ENCODE results near the gene PADI3.

DNA sequence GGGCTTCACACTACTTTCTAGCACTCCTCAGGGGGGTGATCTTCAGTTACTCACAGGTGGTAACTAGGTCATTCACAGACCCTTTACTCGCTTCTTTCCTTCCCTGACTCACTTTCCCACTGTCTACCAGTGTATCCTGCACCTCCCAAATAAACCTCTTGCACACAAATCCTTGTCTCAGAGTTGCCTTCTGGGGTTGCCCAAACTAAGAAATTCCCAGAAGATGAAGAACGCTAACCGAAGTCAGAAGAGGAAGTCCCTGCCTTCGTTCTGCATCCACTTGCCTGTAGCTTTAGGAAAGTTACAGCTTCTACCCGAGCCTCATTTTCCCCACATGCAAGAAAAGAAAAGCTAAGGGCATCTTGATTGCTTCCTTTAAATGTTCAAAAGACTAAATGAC, 47.2 kb downstream of the PADI3 start:
- TF ChIP-seq, protein P1, sequence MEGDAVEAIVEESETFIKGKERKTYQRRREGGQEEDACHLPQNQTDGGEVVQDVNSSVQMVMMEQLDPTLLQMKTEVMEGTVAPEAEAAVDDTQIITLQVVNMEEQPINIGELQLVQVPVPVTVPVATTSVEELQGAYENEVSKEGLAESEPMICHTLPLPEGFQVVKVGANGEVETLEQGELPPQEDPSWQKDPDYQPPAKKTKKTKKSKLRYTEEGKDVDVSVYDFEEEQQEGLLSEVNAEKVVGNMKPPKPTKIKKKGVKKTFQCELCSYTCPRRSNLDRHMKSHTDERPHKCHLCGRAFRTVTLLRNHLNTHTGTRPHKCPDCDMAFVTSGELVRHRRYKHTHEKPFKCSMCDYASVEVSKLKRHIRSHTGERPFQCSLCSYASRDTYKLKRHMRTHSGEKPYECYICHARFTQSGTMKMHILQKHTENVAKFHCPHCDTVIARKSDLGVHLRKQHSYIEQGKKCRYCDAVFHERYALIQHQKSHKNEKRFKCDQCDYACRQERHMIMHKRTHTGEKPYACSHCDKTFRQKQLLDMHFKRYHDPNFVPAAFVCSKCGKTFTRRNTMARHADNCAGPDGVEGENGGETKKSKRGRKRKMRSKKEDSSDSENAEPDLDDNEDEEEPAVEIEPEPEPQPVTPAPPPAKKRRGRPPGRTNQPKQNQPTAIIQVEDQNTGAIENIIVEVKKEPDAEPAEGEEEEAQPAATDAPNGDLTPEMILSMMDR (IDR thresholded peaks at IDR 0.05) = no peak
- no peak for TF ChIP-seq POLR2A (IDR thresholded peaks at IDR 0.05)
